Parathyroid adenoma (tissue), 2 donors: ENCODE measurements around the gene SKIDA1.

Source experiments
- H2AFZ ChIP-seq: fragments of 300-600 bp; sonication (generic); one replicate; pipeline ENCODE4 v1.7.0; 2017; ENCODE audit warnings: antibody characterized with exemption, mild to moderate bottlenecking
- H3K27ac ChIP-seq: fragments of 300-600 bp; sonication (generic); one replicate; pipeline ENCODE4 v1.7.0; 2017
- H3K27me3 ChIP-seq: fragments of 300-600 bp; sonication (generic); one replicate; pipeline ENCODE4 v1.7.0; 2017; ENCODE audit warnings: low read length; ENCODE audit not compliant: control insufficient read depth, insufficient read depth
- H3K36me3 ChIP-seq: fragments of 300-600 bp; sonication (generic); one replicate; pipeline ENCODE4 v1.7.0; 2017; ENCODE audit warnings: low read length; ENCODE audit not compliant: control insufficient read depth, insufficient read depth
- H3K4me1 ChIP-seq: fragments of 300-600 bp; sonication (generic); one replicate; pipeline ENCODE4 v1.7.0; 2017; ENCODE audit warnings: control low read depth
- H3K4me2 ChIP-seq: fragments of 300-600 bp; sonication (generic); one replicate; pipeline ENCODE4 v1.7.0; 2017; ENCODE audit warnings: low read length
- H3K4me3 ChIP-seq: fragments of 300-600 bp; sonication (generic); one replicate; pipeline ENCODE4 v1.7.0; 2017; ENCODE audit warnings: low read depth, low read length
- H3K79me2 ChIP-seq: fragments of 300-600 bp; sonication (generic); one replicate; pipeline ENCODE4 v1.7.0; 2017; ENCODE audit warnings: control low read depth
- H3K9ac ChIP-seq: fragments of 300-600 bp; sonication (generic); one replicate; pipeline ENCODE4 v1.7.0; 2017; ENCODE audit warnings: mild to moderate bottlenecking
- H3K9me3 ChIP-seq: fragments of 300-600 bp; sonication (generic); one replicate; pipeline ENCODE4 v1.7.0; 2017; ENCODE audit warnings: low read length; ENCODE audit not compliant: control insufficient read depth
- CTCF ChIP-seq: fragments of 300-600 bp; sonication (generic); IDR thresholded peaks from one replicate; pipeline ENCODE4 v1.7.0; 2017; ENCODE audit warnings: antibody characterized with exemption, mild to moderate bottlenecking
- donor health status: primary hyperparathyroidism.

SKIDA1 gene

DNA sequence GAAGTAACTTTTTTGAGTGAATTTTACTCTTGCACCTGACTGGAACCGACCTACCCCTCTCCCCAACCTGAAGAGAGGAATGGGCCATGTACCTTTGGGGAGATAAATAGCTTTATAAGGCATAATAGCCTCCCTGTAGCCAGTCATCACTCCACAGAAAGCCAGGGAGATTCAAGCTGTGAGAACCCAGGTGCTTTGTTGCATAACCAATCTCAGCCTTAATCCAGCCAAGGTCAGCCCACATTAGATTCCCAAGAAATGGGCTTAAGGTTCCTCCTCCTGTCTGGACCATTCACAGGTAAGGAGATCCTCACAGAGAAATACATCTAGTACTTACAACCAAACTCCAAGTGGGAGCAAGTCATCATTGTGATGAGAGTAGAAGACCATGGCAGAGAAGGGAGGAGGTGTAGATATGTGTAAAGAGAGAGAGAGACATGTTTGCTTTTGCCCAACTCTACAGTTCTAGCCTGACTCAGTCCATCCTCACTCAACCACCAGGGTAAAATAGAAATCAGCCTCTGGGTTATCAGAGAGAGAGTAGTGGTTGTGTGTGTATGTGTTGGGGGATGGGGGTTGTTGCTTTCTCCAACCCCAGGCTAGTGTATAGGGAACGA, 23.6 kb downstream of the SKIDA1 start:
- no peak overlapping the region for H3K9ac ChIP-seq
- no peaks in the 10 kb centered on the region for H3K27me3 ChIP-seq
- no peak overlapping the region for H3K4me3 ChIP-seq
- TF ChIP-seq CTCF: no peak
- no peak overlapping the region for H2AFZ ChIP-seq
- no peaks in the 10 kb centered on the region for H3K36me3 ChIP-seq
- no peaks in the 10 kb centered on the region for H3K9me3 ChIP-seq
- H3K4me2 ChIP-seq: no peak overlapping the region
- no peak overlapping the region for H3K27ac ChIP-seq
- H3K4me1 ChIP-seq: no peaks in the 10 kb centered on the region
- H3K79me2 ChIP-seq: no peaks in the 10 kb centered on the region

GRCh38 chr10:21501091-21501490, 24.4 kb downstream of the SKIDA1 start:
- Histone ChIP-seq H3K27me3 (no peaks in the 10 kb centered on the region), H3K27ac (no peak overlapping the region), H3K4me3 (no peak overlapping the region), H3K4me2 (no peak overlapping the region), H3K9ac (no peak overlapping the region), H3K36me3 (no peaks in the 10 kb centered on the region), H3K9me3 (no peaks in the 10 kb centered on the region), H3K79me2 (no peaks in the 10 kb centered on the region), H2AFZ (no peak overlapping the region), H3K4me1 (no peaks in the 10 kb centered on the region)
- TF ChIP-seq CTCF: no peak

GRCh38 chr10:21500578-21500910, 24.9 kb downstream of the SKIDA1 start:
- H3K4me1 ChIP-seq: no peaks in the 10 kb centered on the region
- H3K27me3 ChIP-seq: no peaks in the 10 kb centered on the region
- no peak overlapping the region for H3K9ac ChIP-seq
- H3K4me3 ChIP-seq: no peak overlapping the region
- TF ChIP-seq CTCF: no peak
- no peak overlapping the region for H2AFZ ChIP-seq
- no peaks in the 10 kb centered on the region for H3K79me2 ChIP-seq
- H3K36me3 ChIP-seq: no peaks in the 10 kb centered on the region
- H3K27ac ChIP-seq: no peak overlapping the region
- no peak overlapping the region for H3K4me2 ChIP-seq
- H3K9me3 ChIP-seq: no peaks in the 10 kb centered on the region

GRCh38 chr10:21499701-21500577, 25.5 kb downstream of the SKIDA1 start:
- Histone ChIP-seq H3K4me3 (no peak overlapping the region), H2AFZ (no peak overlapping the region), H3K36me3 (no peaks in the 10 kb centered on the region), H3K9me3 (no peaks in the 10 kb centered on the region), H3K4me2 (no peak overlapping the region), H3K9ac (no peak overlapping the region), H3K79me2 (no peaks in the 10 kb centered on the region), H3K27me3 (no peaks in the 10 kb centered on the region), H3K27ac (no peak overlapping the region), H3K4me1 (no peaks in the 10 kb centered on the region)
- no peak for TF ChIP-seq CTCF

GRCh38 chr10:21498986-21499385, 26.5 kb downstream of the SKIDA1 start:
- no peak overlapping the region for H2AFZ ChIP-seq
- H3K9ac ChIP-seq: no peak overlapping the region
- H3K4me2 ChIP-seq: no peak overlapping the region
- H3K27me3 ChIP-seq: no peaks in the 10 kb centered on the region
- no peak overlapping the region for H3K4me3 ChIP-seq
- no peaks in the 10 kb centered on the region for H3K9me3 ChIP-seq
- TF ChIP-seq CTCF: no peak
- H3K79me2 ChIP-seq: no peaks in the 10 kb centered on the region
- H3K4me1 ChIP-seq: no peaks in the 10 kb centered on the region
- H3K36me3 ChIP-seq: no peaks in the 10 kb centered on the region
- no peak overlapping the region for H3K27ac ChIP-seq
